ENCODE measurements around the gene BMP2K.

The BMP2K gene

DNA sequence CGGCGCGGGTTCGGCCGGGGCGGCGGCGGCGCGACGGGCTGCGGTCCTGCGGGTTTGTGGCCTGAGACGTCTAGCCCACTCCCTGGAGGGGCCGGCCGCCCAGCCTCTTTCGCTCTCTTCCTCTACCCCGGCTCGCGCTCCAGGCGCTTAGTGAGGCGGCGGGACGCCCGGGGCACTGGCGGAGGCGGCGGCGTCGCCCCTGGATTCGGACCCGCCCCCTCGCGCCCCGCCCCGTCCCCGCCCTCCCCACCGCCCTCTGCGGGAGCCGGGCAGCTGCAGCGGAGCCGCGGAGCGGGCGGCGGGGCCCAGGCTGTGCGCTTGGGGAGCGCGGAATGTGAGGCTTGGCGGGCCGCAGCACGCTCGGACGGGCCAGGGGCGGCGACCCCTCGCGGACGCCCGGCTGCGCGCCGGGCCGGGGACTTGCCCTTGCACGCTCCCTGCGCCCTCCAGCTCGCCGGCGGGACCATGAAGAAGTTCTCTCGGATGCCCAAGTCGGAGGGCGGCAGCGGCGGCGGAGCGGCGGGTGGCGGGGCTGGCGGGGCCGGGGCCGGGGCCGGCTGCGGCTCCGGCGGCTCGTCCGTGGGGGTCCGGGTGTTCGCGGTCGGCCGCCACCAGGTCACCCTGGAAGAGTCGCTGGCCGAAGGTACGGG, at the start of gene BMP2K:
Gene BMP2K, plus strand, starts transcription at position 272 of the 650 bp plus-strand sequence. Its CDS starts 194 bp downstream, at position 466.
- Histone ChIP-seq H3K4me3 (ENCODE audit: low read depth in 1 of 2, low read length in 2 of 2) (peak within 1 kb of the TSS; percentile 82 to 97), H3K4me1 (ENCODE audit: control insufficient read depth in 1 of 2, insufficient read depth in 2 of 2, low read length in 2 of 2) (peaks cover 6 to 14% of the 10 kb centered on the region in 2 donors), H3K27ac (ENCODE audit: low read length) (peak within 1 kb of the TSS; percentile 99), H3K36me3 (ENCODE audit: control insufficient read depth in 1 of 2, insufficient read depth in 2 of 2, low read length in 2 of 2) (peaks cover 0 to 4% of the 10 kb centered on the region in 2 donors), H3K9me3 (ENCODE audit: control insufficient read depth in 1 of 2, low read length in 2 of 2) (no peaks in the 10 kb centered on the region), H3K27me3 (ENCODE audit: low read depth, low read length) (no peaks in the 10 kb centered on the region)

DNA sequence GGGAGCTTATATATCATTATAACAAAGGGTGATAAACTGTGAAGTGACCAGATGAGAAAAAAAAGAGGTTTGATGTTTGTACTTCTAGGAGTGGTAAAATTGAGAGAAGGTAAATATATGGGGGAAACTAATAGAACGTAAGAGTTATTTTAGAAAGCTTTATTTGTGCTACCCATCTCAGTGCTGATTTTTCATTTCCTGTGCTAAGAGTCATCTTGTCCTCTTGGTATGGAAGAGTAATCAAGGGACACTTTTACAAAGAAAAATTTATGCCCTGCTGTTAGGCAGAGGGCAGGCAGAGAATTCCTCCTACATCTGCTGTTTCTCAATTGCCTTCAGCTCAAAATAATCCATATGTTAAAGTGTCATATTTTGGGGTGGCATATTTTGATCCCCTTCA, 49.6 kb upstream of the BMP2K start:
- Histone ChIP-seq H3K27ac (ENCODE audit: low read length) (no peak overlapping the region), H3K27me3 (ENCODE audit: low read depth, low read length) (no peaks in the 10 kb centered on the region), H3K36me3 (ENCODE audit: control insufficient read depth in 1 of 2, insufficient read depth in 2 of 2, low read length in 2 of 2) (no peaks in the 10 kb centered on the region), H3K9me3 (ENCODE audit: control insufficient read depth in 1 of 2, low read length in 2 of 2) (no peaks in the 10 kb centered on the region), H3K4me1 (ENCODE audit: control insufficient read depth in 1 of 2, insufficient read depth in 2 of 2, low read length in 2 of 2) (no peaks in the 10 kb centered on the region), H3K4me3 (ENCODE audit: low read depth in 1 of 2, low read length in 2 of 2) (no peak overlapping the region)

- Histone ChIP-seq H3K27ac (ENCODE audit: low read length) (no peak overlapping the region), H3K4me3 (ENCODE audit: low read depth in 1 of 2, low read length in 2 of 2) (no peak overlapping the region), H3K9me3 (ENCODE audit: control insufficient read depth in 1 of 2, low read length in 2 of 2) (no peaks in the 10 kb centered on the region), H3K4me1 (ENCODE audit: control insufficient read depth in 1 of 2, insufficient read depth in 2 of 2, low read length in 2 of 2) (no peaks in the 10 kb centered on the region), H3K27me3 (ENCODE audit: low read depth, low read length) (no peaks in the 10 kb centered on the region), H3K36me3 (ENCODE audit: control insufficient read depth in 1 of 2, insufficient read depth in 2 of 2, low read length in 2 of 2) (no peaks in the 10 kb centered on the region)
Measured at GRCh38 chr4:78732332-78733104, 43.6 kb upstream of the BMP2K start.

DNA sequence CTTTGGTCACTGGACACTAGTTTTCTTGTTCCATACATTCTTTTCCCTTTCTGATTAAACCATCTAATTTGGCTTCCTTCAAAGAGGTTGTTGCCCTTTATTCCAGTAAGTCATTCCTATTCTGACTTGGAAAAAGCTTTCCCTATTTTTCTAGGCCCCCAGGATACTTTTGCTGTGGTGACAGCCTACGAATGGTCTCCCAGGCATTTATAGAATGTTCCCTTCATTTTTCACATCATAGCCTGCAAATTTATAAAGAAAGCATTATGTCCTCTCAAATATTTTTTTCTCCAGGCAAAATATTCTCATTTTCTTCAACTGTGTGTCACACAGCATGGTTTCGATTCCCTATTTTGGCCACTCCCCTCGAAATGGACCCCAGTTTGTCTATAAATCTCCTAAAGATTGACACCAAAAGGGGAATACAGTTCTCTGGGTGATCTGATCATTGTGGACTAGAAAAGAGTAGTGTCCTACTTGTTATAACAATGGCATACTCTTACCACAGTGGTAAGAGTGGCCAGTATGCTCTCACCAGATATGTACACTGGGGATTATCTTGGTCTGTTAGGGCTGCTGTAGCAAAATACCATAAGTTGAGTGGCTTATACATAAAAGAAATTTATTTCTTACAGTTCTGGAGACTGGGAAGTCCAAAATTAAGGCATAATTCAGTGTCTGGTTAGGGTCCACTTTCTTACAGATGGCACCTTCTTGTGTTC, 41.5 kb upstream of the BMP2K start:
- Histone ChIP-seq H3K4me3 (ENCODE audit: low read depth in 1 of 2, low read length in 2 of 2) (no peak overlapping the region), H3K27me3 (ENCODE audit: low read depth, low read length) (no peaks in the 10 kb centered on the region), H3K36me3 (ENCODE audit: control insufficient read depth in 1 of 2, insufficient read depth in 2 of 2, low read length in 2 of 2) (no peaks in the 10 kb centered on the region), H3K27ac (ENCODE audit: low read length) (no peak overlapping the region), H3K9me3 (ENCODE audit: control insufficient read depth in 1 of 2, low read length in 2 of 2) (no peaks in the 10 kb centered on the region), H3K4me1 (ENCODE audit: control insufficient read depth in 1 of 2, insufficient read depth in 2 of 2, low read length in 2 of 2) (no peaks in the 10 kb centered on the region)

DNA sequence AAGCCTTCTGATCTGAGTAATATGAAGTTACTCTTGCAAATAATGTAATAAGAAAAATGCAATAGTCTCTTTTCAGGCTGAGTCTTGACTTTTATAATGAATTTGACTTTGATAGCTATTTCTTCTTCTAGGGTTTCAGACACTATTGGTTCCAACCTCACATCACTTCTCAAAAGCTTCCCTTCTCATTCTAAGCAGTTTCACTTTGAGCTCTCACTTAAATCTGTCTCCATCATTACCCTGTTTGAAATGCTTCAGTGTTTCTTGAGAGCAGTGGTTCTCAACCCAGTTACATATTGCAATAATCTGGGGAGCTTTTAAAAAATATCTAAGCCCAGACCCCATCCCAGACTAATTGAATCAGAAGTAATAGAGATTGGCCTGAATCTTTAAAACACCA, 40.5 kb upstream of the BMP2K start:
- no peaks in the 10 kb centered on the region for H3K4me1 ChIP-seq (ENCODE audit: control insufficient read depth in 1 of 2, insufficient read depth in 2 of 2, low read length in 2 of 2)
- H3K9me3 ChIP-seq (ENCODE audit: control insufficient read depth in 1 of 2, low read length in 2 of 2) = no peaks in the 10 kb centered on the region
- H3K36me3 ChIP-seq (ENCODE audit: control insufficient read depth in 1 of 2, insufficient read depth in 2 of 2, low read length in 2 of 2) = no peaks in the 10 kb centered on the region
- no peak overlapping the region for H3K27ac ChIP-seq (ENCODE audit: low read length)
- no peaks in the 10 kb centered on the region for H3K27me3 ChIP-seq (ENCODE audit: low read depth, low read length)
- H3K4me3 ChIP-seq (ENCODE audit: low read depth in 1 of 2, low read length in 2 of 2) = no peak overlapping the region

GRCh38 chr4:78737035-78737434, 39.1 kb upstream of the BMP2K start:
- Histone ChIP-seq H3K27ac (ENCODE audit: low read length) (no peak overlapping the region), H3K4me1 (ENCODE audit: control insufficient read depth in 1 of 2, insufficient read depth in 2 of 2, low read length in 2 of 2) (no peaks in the 10 kb centered on the region), H3K4me3 (ENCODE audit: low read depth in 1 of 2, low read length in 2 of 2) (no peak overlapping the region), H3K9me3 (ENCODE audit: control insufficient read depth in 1 of 2, low read length in 2 of 2) (no peaks in the 10 kb centered on the region), H3K27me3 (ENCODE audit: low read depth, low read length) (no peaks in the 10 kb centered on the region), H3K36me3 (ENCODE audit: control insufficient read depth in 1 of 2, insufficient read depth in 2 of 2, low read length in 2 of 2) (no peaks in the 10 kb centered on the region)

DNA sequence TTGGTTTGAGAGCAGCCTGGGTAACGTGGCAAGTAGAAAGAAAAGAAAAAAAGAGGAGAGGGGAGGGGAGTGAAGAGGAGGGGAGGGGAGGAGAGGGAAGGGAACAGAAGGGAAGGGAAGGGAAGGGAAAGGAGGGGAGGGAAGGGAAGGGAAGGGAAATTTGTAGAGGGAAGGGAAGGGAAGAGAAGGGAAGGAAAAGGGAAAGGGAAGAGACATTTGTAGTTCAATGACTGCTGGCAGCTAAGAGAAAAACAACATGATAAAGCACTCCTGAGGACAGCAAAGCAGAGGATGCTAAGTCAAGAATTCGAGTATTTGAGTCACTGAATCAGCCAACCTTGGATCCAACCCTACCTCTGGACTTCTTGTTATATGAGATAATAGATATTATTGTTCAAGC, 38.2 kb upstream of the BMP2K start:
- Histone ChIP-seq H3K27ac (ENCODE audit: low read length) (no peak overlapping the region), H3K36me3 (ENCODE audit: control insufficient read depth in 1 of 2, insufficient read depth in 2 of 2, low read length in 2 of 2) (no peaks in the 10 kb centered on the region), H3K27me3 (ENCODE audit: low read depth, low read length) (no peaks in the 10 kb centered on the region), H3K9me3 (ENCODE audit: control insufficient read depth in 1 of 2, low read length in 2 of 2) (no peaks in the 10 kb centered on the region), H3K4me3 (ENCODE audit: low read depth in 1 of 2, low read length in 2 of 2) (no peak overlapping the region), H3K4me1 (ENCODE audit: control insufficient read depth in 1 of 2, insufficient read depth in 2 of 2, low read length in 2 of 2) (no peaks in the 10 kb centered on the region)

- Histone ChIP-seq H3K36me3 (ENCODE audit: control insufficient read depth in 1 of 2, insufficient read depth in 2 of 2, low read length in 2 of 2) (no peaks in the 10 kb centered on the region), H3K27ac (ENCODE audit: low read length) (no peak overlapping the region), H3K27me3 (ENCODE audit: low read depth, low read length) (no peaks in the 10 kb centered on the region), H3K4me1 (ENCODE audit: control insufficient read depth in 1 of 2, insufficient read depth in 2 of 2, low read length in 2 of 2) (no peaks in the 10 kb centered on the region), H3K4me3 (ENCODE audit: low read depth in 1 of 2, low read length in 2 of 2) (no peak overlapping the region), H3K9me3 (ENCODE audit: control insufficient read depth in 1 of 2, low read length in 2 of 2) (no peaks in the 10 kb centered on the region)
Measured at GRCh38 chr4:78742300-78742699, 33.9 kb upstream of the BMP2K start.

- Histone ChIP-seq H3K27me3 (ENCODE audit: low read depth, low read length) (no peaks in the 10 kb centered on the region), H3K36me3 (ENCODE audit: control insufficient read depth in 1 of 2, insufficient read depth in 2 of 2, low read length in 2 of 2) (no peaks in the 10 kb centered on the region), H3K27ac (ENCODE audit: low read length) (no peak overlapping the region), H3K4me3 (ENCODE audit: low read depth in 1 of 2, low read length in 2 of 2) (no peak overlapping the region), H3K4me1 (ENCODE audit: control insufficient read depth in 1 of 2, insufficient read depth in 2 of 2, low read length in 2 of 2) (peaks cover 4 to 8% of the 10 kb centered on the region in 2 donors), H3K9me3 (ENCODE audit: control insufficient read depth in 1 of 2, low read length in 2 of 2) (no peaks in the 10 kb centered on the region)
Measured at GRCh38 chr4:78747475-78747922, 28.7 kb upstream of the BMP2K start.

- Histone ChIP-seq H3K9me3 (ENCODE audit: control insufficient read depth in 1 of 2, low read length in 2 of 2) (no peaks in the 10 kb centered on the region), H3K4me1 (ENCODE audit: control insufficient read depth in 1 of 2, insufficient read depth in 2 of 2, low read length in 2 of 2) (peaks cover 4 to 8% of the 10 kb centered on the region in 2 donors), H3K27me3 (ENCODE audit: low read depth, low read length) (no peaks in the 10 kb centered on the region)
Measured at GRCh38 chr4:78748381-78748780, 27.8 kb upstream of the BMP2K start.

DNA sequence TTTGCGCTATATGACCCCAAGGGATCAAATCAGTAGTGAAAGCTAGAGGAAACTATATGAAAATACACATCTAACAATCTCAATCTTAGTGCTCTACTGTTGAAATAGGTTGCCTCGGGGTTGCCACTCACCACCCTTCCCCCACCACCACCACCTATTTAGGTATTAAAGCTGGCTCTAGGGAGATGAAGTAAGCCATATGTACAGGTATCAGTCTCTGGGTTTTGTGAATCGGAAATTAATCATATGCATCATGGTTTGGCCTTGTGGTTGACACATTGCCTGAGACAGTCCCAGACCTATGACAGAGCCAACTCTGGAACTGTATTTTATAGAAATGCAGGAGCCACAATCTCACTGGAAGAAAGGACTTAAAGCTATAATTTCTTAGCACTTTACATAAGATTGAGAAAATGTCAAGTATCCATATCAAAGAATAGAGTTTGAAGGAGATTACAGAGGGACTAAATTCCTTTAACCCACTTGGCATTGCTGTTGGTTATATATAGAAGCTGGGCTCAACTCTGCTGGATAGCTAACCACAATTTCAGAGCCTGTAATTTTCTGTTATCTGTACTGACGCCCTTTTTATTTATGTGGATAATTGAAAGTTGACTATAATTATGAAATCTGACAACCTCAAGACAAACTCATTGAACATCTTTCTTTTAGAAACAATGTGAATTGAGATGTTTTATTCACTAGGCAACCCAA, 26.7 kb upstream of the BMP2K start:
- Histone ChIP-seq H3K36me3 (ENCODE audit: control insufficient read depth in 1 of 2, insufficient read depth in 2 of 2, low read length in 2 of 2) (no peaks in the 10 kb centered on the region), H3K27me3 (ENCODE audit: low read depth, low read length) (no peaks in the 10 kb centered on the region), H3K27ac (ENCODE audit: low read length) (no peak overlapping the region), H3K4me3 (ENCODE audit: low read depth in 1 of 2, low read length in 2 of 2) (no peak overlapping the region), H3K9me3 (ENCODE audit: control insufficient read depth in 1 of 2, low read length in 2 of 2) (no peaks in the 10 kb centered on the region), H3K4me1 (ENCODE audit: control insufficient read depth in 1 of 2, insufficient read depth in 2 of 2, low read length in 2 of 2) (peaks cover 4 to 8% of the 10 kb centered on the region in 2 donors)

More at GRCh38 chr4:78748381-78748780, 27.8 kb upstream of the BMP2K start:
- Histone ChIP-seq H3K4me3 (ENCODE audit: low read depth in 1 of 2, low read length in 2 of 2) (no peak overlapping the region), H3K36me3 (ENCODE audit: control insufficient read depth in 1 of 2, insufficient read depth in 2 of 2, low read length in 2 of 2) (no peaks in the 10 kb centered on the region), H3K27ac (ENCODE audit: low read length) (no peak overlapping the region)

All from muscle layer of duodenum (tissue), 2 donors.